ENCODE data around the gene DLGAP1.
"Not testable (repeated sequence)": the region's sequence is repeated elsewhere in the genome, so short reads cannot be mapped to it uniquely, and the experiment has no call there.

The DLGAP1 gene

GRCh38 chr18:4069183-4069582 lies 385.9 kb downstream of the DLGAP1 start:
- H3K27me3 Mint-ChIP-seq, result peaks cover 7% of the 10 kb centered on the region
- intact Hi-C loops (cut with micrococcal nuclease), result loop anchor here (5.0 kb wide), 1 partner anchor 297 kb away; no protein-coding TSS in a partner anchor
- H3K4me3 Mint-ChIP-seq, result no peak overlapping the region

GRCh38 chr18:4068552-4069158 lies 386.5 kb downstream of the DLGAP1 start:
- intact Hi-C loops (cut with micrococcal nuclease), result loop anchor here (5.0 kb wide), 1 partner anchor 296 kb away; no protein-coding TSS in a partner anchor
- Mint-ChIP-seq H3K27ac (no peak overlapping the region), H3K36me3 (ENCODE audit: low read depth) (no peaks in the 10 kb centered on the region), H3K4me1 (ENCODE audit: low read depth) (no peaks in the 10 kb centered on the region), H3K9me3 (no peaks in the 10 kb centered on the region), H3K4me3 (no peak overlapping the region), H3K27me3 (peaks cover 7% of the 10 kb centered on the region)

More at GRCh38 chr18:4069183-4069582, 385.9 kb downstream of the DLGAP1 start:
- no peaks in the 10 kb centered on the region for H3K4me1 Mint-ChIP-seq (ENCODE audit: low read depth)
- H3K36me3 Mint-ChIP-seq (ENCODE audit: low read depth), result no peaks in the 10 kb centered on the region
- H3K27ac Mint-ChIP-seq, result no peak overlapping the region
- H3K9me3 Mint-ChIP-seq, result no peaks in the 10 kb centered on the region

GRCh38 chr18:4063545-4063944 lies 391.6 kb downstream of the DLGAP1 start:
- Mint-ChIP-seq H3K9me3 (peaks cover 23% of the 10 kb centered on the region), H3K27ac (no peak overlapping the region), H3K4me1 (ENCODE audit: low read depth) (peaks cover 8% of the 10 kb centered on the region), H3K36me3 (ENCODE audit: low read depth) (peaks cover 6% of the 10 kb centered on the region), H3K4me3 (no peak overlapping the region), H3K27me3 (no peaks in the 10 kb centered on the region)
- intact Hi-C loops (cut with micrococcal nuclease), result no loop called here

- Mint-ChIP-seq H3K9me3 (peaks cover 40% of the 10 kb centered on the region), H3K36me3 (ENCODE audit: low read depth) (peaks cover 6% of the 10 kb centered on the region), H3K4me3 (no peak overlapping the region), H3K27me3 (no peaks in the 10 kb centered on the region), H3K27ac (peak overlapping the region; percentile 13), H3K4me1 (ENCODE audit: low read depth) (peaks cover 14% of the 10 kb centered on the region)
- intact Hi-C loops (cut with micrococcal nuclease), result no loop called here
These were observed 394.5 kb downstream of the DLGAP1 start for GRCh38 chr18:4060427-4061281.

GRCh38 chr18:4058179-4058578 lies 396.9 kb downstream of the DLGAP1 start:
- peaks cover 14% of the 10 kb centered on the region for H3K4me1 Mint-ChIP-seq (ENCODE audit: low read depth)

GRCh38 chr18:4040391-4041092 lies 414.6 kb downstream of the DLGAP1 start:
- Mint-ChIP-seq H3K27me3 (peaks cover 12% of the 10 kb centered on the region), H3K36me3 (ENCODE audit: low read depth) (no peaks in the 10 kb centered on the region), H3K4me1 (ENCODE audit: low read depth) (no peaks in the 10 kb centered on the region), H3K27ac (no peak overlapping the region), H3K9me3 (no peaks in the 10 kb centered on the region), H3K4me3 (no peak overlapping the region)
- intact Hi-C loops (cut with micrococcal nuclease), result no loop called here

More at GRCh38 chr18:4058179-4058578, 396.9 kb downstream of the DLGAP1 start:
- Mint-ChIP-seq H3K27ac (no peak overlapping the region), H3K4me3 (no peak overlapping the region), H3K27me3 (no peaks in the 10 kb centered on the region), H3K9me3 (peaks cover 52% of the 10 kb centered on the region), H3K36me3 (ENCODE audit: low read depth) (peaks cover 6% of the 10 kb centered on the region)
- intact Hi-C loops (cut with micrococcal nuclease), result no loop called here

GRCh38 chr18:4035521-4035920 lies 419.6 kb downstream of the DLGAP1 start:
- Mint-ChIP-seq H3K4me3 (no peak overlapping the region), H3K27ac (no peak overlapping the region)
- intact Hi-C loops (cut with micrococcal nuclease), result no loop called here

GRCh38 chr18:4034815-4035214 lies 420.3 kb downstream of the DLGAP1 start:
- intact Hi-C loops (cut with micrococcal nuclease); H3K4me1 Mint-ChIP-seq (ENCODE audit: low read depth); H3K4me3 Mint-ChIP-seq: not testable (repeated sequence)

More at GRCh38 chr18:4035521-4035920, 419.6 kb downstream of the DLGAP1 start:
- no peaks in the 10 kb centered on the region for H3K36me3 Mint-ChIP-seq (ENCODE audit: low read depth)
- no peaks in the 10 kb centered on the region for H3K9me3 Mint-ChIP-seq
- H3K27me3 Mint-ChIP-seq, result peaks cover 10% of the 10 kb centered on the region
- H3K4me1 Mint-ChIP-seq (ENCODE audit: low read depth), result no peaks in the 10 kb centered on the region

GRCh38 chr18:4026542-4026941 lies 428.6 kb downstream of the DLGAP1 start:
- peaks cover 8% of the 10 kb centered on the region for H3K9me3 Mint-ChIP-seq
- intact Hi-C loops (cut with micrococcal nuclease), result no loop called here
- no peaks in the 10 kb centered on the region for H3K36me3 Mint-ChIP-seq (ENCODE audit: low read depth)
- no peak overlapping the region for H3K27ac Mint-ChIP-seq
- no peaks in the 10 kb centered on the region for H3K27me3 Mint-ChIP-seq
- H3K4me3 Mint-ChIP-seq, result no peak overlapping the region
- H3K4me1 Mint-ChIP-seq (ENCODE audit: low read depth), result no peaks in the 10 kb centered on the region

More at GRCh38 chr18:4034815-4035214, 420.3 kb downstream of the DLGAP1 start:
- not testable (repeated sequence) for H3K36me3 Mint-ChIP-seq (ENCODE audit: low read depth); H3K9me3 Mint-ChIP-seq; H3K27ac Mint-ChIP-seq
- peaks cover 10% of the 10 kb centered on the region for H3K27me3 Mint-ChIP-seq

GRCh38 chr18:4024702-4025101 lies 430.4 kb downstream of the DLGAP1 start:
- intact Hi-C loops (cut with micrococcal nuclease), result no loop called here
- H3K27ac Mint-ChIP-seq, result no peak overlapping the region
- H3K9me3 Mint-ChIP-seq, result peaks cover 8% of the 10 kb centered on the region
- no peaks in the 10 kb centered on the region for H3K36me3 Mint-ChIP-seq (ENCODE audit: low read depth)
- peaks cover 1% of the 10 kb centered on the region for H3K27me3 Mint-ChIP-seq
- H3K4me3 Mint-ChIP-seq, result no peak overlapping the region
- no peaks in the 10 kb centered on the region for H3K4me1 Mint-ChIP-seq (ENCODE audit: low read depth)

GRCh38 chr18:4022749-4023148 lies 432.4 kb downstream of the DLGAP1 start:
- H3K4me3 Mint-ChIP-seq; H3K27ac Mint-ChIP-seq; H3K9me3 Mint-ChIP-seq; H3K4me1 Mint-ChIP-seq (ENCODE audit: low read depth); H3K36me3 Mint-ChIP-seq (ENCODE audit: low read depth); H3K27me3 Mint-ChIP-seq; intact Hi-C loops (cut with micrococcal nuclease): not testable (repeated sequence)

GRCh38 chr18:4020026-4020425 lies 435.1 kb downstream of the DLGAP1 start:
- Mint-ChIP-seq H3K27me3 (peaks cover 1% of the 10 kb centered on the region), H3K4me3 (no peak overlapping the region), H3K9me3 (peaks cover 8% of the 10 kb centered on the region), H3K27ac (no peak overlapping the region), H3K4me1 (ENCODE audit: low read depth) (no peaks in the 10 kb centered on the region), H3K36me3 (ENCODE audit: low read depth) (no peaks in the 10 kb centered on the region)
- intact Hi-C loops (cut with micrococcal nuclease), result no loop called here

GRCh38 chr18:4017480-4017879 lies 437.6 kb downstream of the DLGAP1 start:
- intact Hi-C loops (cut with micrococcal nuclease), result no loop called here
- no peak overlapping the region for H3K4me3 Mint-ChIP-seq
- H3K27me3 Mint-ChIP-seq, result peaks cover 1% of the 10 kb centered on the region
- H3K4me1 Mint-ChIP-seq (ENCODE audit: low read depth), result no peaks in the 10 kb centered on the region
- no peaks in the 10 kb centered on the region for H3K36me3 Mint-ChIP-seq (ENCODE audit: low read depth)
- no peak overlapping the region for H3K27ac Mint-ChIP-seq
- peaks cover 5% of the 10 kb centered on the region for H3K9me3 Mint-ChIP-seq

Data from dendritic cell treated with granulocyte-macrophage colony-stimulating factor and Interleukin-4, amounts not matched to agents 40 ng/mL and 50 ng/mL, for 4 days (primary cell).